ENCODE results near the gene TMEM259. TPM values are rescaled to one million over a fixed set of nuclear protein-coding genes. Genes with fewer than 3 reads are reported as not detected.

The TMEM259 gene
- total and polyA plus RNA-seq, 2 donors (not counting 1 experiment from before 2014, with no cell fraction given): 373 to 607 TPM

DNA sequence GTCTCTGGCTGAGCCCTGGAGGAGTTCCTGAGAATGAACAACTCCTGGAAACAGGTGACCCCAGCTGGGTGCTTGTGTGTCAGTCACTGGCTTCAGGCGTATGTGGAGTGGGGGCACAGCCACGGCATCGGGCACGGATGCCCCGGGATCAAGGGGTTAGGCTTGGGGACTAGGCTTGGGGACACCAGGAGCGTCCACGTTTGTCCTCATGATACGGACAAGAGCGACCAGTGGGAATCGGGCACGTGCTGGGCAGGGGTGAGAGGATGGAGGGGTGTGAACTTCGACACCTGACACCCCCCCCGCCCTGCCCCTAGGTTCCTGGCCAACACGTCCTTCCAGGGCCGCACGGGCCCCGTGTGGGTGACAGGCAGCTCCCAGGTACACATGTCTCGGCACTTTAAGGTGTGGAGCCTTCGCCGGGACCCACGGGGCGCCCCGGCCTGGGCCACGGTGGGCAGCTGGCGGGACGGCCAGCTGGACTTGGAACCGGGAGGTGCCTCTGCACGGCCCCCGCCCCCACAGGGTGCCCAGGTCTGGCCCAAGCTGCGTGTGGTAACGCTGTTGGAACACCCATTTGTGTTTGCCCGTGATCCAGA is 16.6 kb downstream of the TMEM259 start:
- Mint-ChIP-seq H3K27me3 (peaks cover 8% of the 10 kb centered on the region), H3K9me3 (ENCODE audit: insufficient read depth) (no peaks in the 10 kb centered on the region), H3K4me1 (peaks cover 10% of the 10 kb centered on the region), H3K4me3 (no peak overlapping the region), H3K27ac (no peak overlapping the region)
- ATAC-seq (ENCODE audit: low read depth): no peak
- ChIA-PET CTCF (interaction anchor here (0.8 to 1.4 kb wide), 4 partner anchors 15 to 111 kb away, joined by 4 read pairs; partner anchors contain the start of genes MED16 and RNU6-9), POLR2A (interaction anchor here (0.7 to 1.1 kb wide), 2 partner anchors 24 to 62 kb away, joined by 3 to 4 read pairs; no protein-coding TSS in a partner anchor)
- Histone ChIP-seq H3K9ac (ENCODE audit: low read length) (no peak overlapping the region), H3K79me2 (ENCODE audit: control insufficient read depth, insufficient read depth, low read length) (no peaks in the 10 kb centered on the region), H3K4me3 (ENCODE audit: control extremely low read depth in 1 of 5, extremely low read depth in 1 of 5, insufficient read depth in 1 of 5, low read depth in 2 of 5, low read length in 4 of 5) (no peak overlapping the region), H3K27me3 (replicated peaks in 1 of 4; ENCODE audit: control extremely low read depth in 1 of 4, control insufficient read depth in 3 of 4, insufficient read depth in 4 of 4, low read length in 3 of 4) (peaks cover 0 to 30% (median 14%) of the 10 kb centered on the region in 4 experiments), H3K9me3 (ENCODE audit: control extremely low read depth in 1 of 3, control insufficient read depth in 2 of 3, insufficient read depth in 1 of 3, low read length in 2 of 3) (peaks cover 0 to 3% (median 0%) of the 10 kb centered on the region in 3 donors), H3K36me3 (replicated peaks in 1 of 2; ENCODE audit: control extremely low read depth in 1 of 2, control insufficient read depth in 1 of 2, extremely low read depth in 1 of 2, insufficient read depth in 2 of 2, low read length in 1 of 2) (no peaks in the 10 kb centered on the region), H3K27ac (ENCODE audit: low read length in 2 of 2) (no peak overlapping the region), H3K4me2 (replicated peaks; ENCODE audit: low read depth, low read length, poor library complexity, severe bottlenecking) (no peak overlapping the region), H2AFZ (ENCODE audit: insufficient read depth, low read depth, low read length, poor library complexity, severe bottlenecking) (no peak overlapping the region), H3K4me1 (ENCODE audit: control insufficient read depth in 2 of 2, insufficient read depth in 2 of 2, low read length in 2 of 2) (peaks cover 11 to 13% of the 10 kb centered on the region in 2 donors), H4K20me1 (ENCODE audit: control insufficient read depth, insufficient read depth, low read length, poor library complexity, severe bottlenecking) (peaks cover 11% of the 10 kb centered on the region)
- no peak for TF ChIP-seq EZH2 (IDR thresholded peaks at IDR 0.05; ENCODE audit: borderline replicate concordance, insufficient read depth, low read depth, low read length, poor library complexity, severe bottlenecking)
- TF ChIP-seq, protein P1, sequence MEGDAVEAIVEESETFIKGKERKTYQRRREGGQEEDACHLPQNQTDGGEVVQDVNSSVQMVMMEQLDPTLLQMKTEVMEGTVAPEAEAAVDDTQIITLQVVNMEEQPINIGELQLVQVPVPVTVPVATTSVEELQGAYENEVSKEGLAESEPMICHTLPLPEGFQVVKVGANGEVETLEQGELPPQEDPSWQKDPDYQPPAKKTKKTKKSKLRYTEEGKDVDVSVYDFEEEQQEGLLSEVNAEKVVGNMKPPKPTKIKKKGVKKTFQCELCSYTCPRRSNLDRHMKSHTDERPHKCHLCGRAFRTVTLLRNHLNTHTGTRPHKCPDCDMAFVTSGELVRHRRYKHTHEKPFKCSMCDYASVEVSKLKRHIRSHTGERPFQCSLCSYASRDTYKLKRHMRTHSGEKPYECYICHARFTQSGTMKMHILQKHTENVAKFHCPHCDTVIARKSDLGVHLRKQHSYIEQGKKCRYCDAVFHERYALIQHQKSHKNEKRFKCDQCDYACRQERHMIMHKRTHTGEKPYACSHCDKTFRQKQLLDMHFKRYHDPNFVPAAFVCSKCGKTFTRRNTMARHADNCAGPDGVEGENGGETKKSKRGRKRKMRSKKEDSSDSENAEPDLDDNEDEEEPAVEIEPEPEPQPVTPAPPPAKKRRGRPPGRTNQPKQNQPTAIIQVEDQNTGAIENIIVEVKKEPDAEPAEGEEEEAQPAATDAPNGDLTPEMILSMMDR (IDR thresholded peaks at IDR 0.05): no peak
- 83% methylated on average over 31 of the region's 32 CpGs for WGBS (ENCODE audit: insufficient coverage)
- no peak for DNase-seq
- intact Hi-C loops (cut with micrococcal nuclease): no loop called here

DNA sequence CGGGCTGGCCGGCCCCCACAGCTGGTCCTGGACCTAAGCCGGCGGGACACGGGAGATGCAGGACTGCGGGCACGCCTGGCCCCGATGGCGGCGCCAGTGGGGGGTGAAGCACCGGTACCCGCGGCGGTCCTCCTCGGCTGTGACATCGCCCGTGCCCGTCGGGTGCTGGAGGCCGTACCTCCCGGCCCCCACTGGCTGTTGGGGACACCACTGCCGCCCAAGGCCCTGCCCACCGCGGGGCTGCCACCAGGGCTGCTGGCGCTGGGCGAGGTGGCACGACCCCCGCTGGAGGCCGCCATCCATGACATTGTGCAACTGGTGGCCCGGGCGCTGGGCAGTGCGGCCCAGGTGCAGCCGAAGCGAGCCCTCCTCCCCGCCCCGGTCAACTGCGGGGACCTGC is 17.6 kb downstream of the TMEM259 start:
- Histone ChIP-seq H3K27ac (ENCODE audit: low read length in 2 of 2) (no peak overlapping the region), H3K9me3 (ENCODE audit: control extremely low read depth in 1 of 3, control insufficient read depth in 2 of 3, insufficient read depth in 1 of 3, low read length in 2 of 3) (peaks cover 0 to 6% (median 0%) of the 10 kb centered on the region in 3 donors), H3K4me1 (ENCODE audit: control insufficient read depth in 2 of 2, insufficient read depth in 2 of 2, low read length in 2 of 2) (peaks cover 11 to 13% of the 10 kb centered on the region in 2 donors), H3K79me2 (ENCODE audit: control insufficient read depth, insufficient read depth, low read length) (no peaks in the 10 kb centered on the region), H2AFZ (ENCODE audit: insufficient read depth, low read depth, low read length, poor library complexity, severe bottlenecking) (no peak overlapping the region), H3K4me3 (ENCODE audit: control extremely low read depth in 1 of 5, extremely low read depth in 1 of 5, insufficient read depth in 1 of 5, low read depth in 2 of 5, low read length in 4 of 5) (no peak overlapping the region), H3K36me3 (replicated peaks in 1 of 2; ENCODE audit: control extremely low read depth in 1 of 2, control insufficient read depth in 1 of 2, extremely low read depth in 1 of 2, insufficient read depth in 2 of 2, low read length in 1 of 2) (no peaks in the 10 kb centered on the region), H3K27me3 (replicated peaks in 1 of 4; ENCODE audit: control extremely low read depth in 1 of 4, control insufficient read depth in 3 of 4, insufficient read depth in 4 of 4, low read length in 3 of 4) (peaks cover 0 to 40% (median 21%) of the 10 kb centered on the region in 4 experiments), H4K20me1 (ENCODE audit: control insufficient read depth, insufficient read depth, low read length, poor library complexity, severe bottlenecking) (peaks cover 11% of the 10 kb centered on the region), H3K9ac (ENCODE audit: low read length) (no peak overlapping the region), H3K4me2 (replicated peaks; ENCODE audit: low read depth, low read length, poor library complexity, severe bottlenecking) (no peak overlapping the region)
- CTCF ChIA-PET: interaction anchor here (0.6 to 0.7 kb wide), 2 partner anchors 55 to 1139 kb away, joined by 3 read pairs; no protein-coding TSS in a partner anchor
- ATAC-seq (ENCODE audit: low read depth): no peak
- no peak for TF ChIP-seq EZH2 (IDR thresholded peaks at IDR 0.05; ENCODE audit: borderline replicate concordance, insufficient read depth, low read depth, low read length, poor library complexity, severe bottlenecking)
- TF ChIP-seq, protein P1 (IDR thresholded peaks at IDR 0.05): no peak
- intact Hi-C loops (cut with micrococcal nuclease): no loop called here
- WGBS (ENCODE audit: insufficient coverage): 92% methylated on average over 37 of the region's 37 CpGs
- Mint-ChIP-seq H3K27me3 (peaks cover 15% of the 10 kb centered on the region), H3K9me3 (ENCODE audit: insufficient read depth) (no peaks in the 10 kb centered on the region), H3K4me3 (no peak overlapping the region), H3K27ac (no peak overlapping the region), H3K4me1 (peaks cover 10% of the 10 kb centered on the region)
- POLR2A ChIA-PET: interaction anchor here (0.9 kb wide), 1 partner anchor 37 kb away, joined by 7 read pairs; the partner anchor contains the start of gene ABCA7
- DNase-seq: no peak
